Jurkat, Clone E6-1 (cell line): ENCODE measurements around the gene MS4A3. TPM values are rescaled to one million over a fixed set of nuclear protein-coding genes. Genes with fewer than 3 reads are reported as not detected.
"Not testable (repeated sequence)": the region's sequence is repeated elsewhere in the genome, so short reads cannot be mapped to it uniquely, and the experiment has no call there.

Experiments used
- DNase-seq: peaks from one replicate; pipeline ENCODE4 v3.0.0-alpha.2; 2011; ENCODE audit warnings: low read depth, low spot score
- H3K4me3 ChIP-seq: 2 replicates; pipeline ENCODE4 v1.5.1; 2011; ENCODE audit warnings: mild to moderate bottlenecking, low read length, control low read depth, moderate library complexity
- polyA plus RNA-seq: library from polyadenylated mRNA; unstranded; fragments of >200 nt; gene quantifications from one replicate; pipeline ENCODE4 v1.2.1, GENCODE V29; 2012; ENCODE audit warnings: missing spikeins; ENCODE audit not compliant: insufficient read length, insufficient read depth

MS4A3 gene
- polyA plus RNA-seq, result not detected

- DNase-seq, result no peak
- H3K4me3 ChIP-seq, result no peak within 1 kb of the TSS
These were observed at the start of gene MS4A3 for GRCh38 chr11:60056349-60056969. TSS of gene MS4A3 (plus strand) at chr11:60056665. CDS start at chr11:60061161, 4,496 bp downstream.

- H3K4me3 ChIP-seq, result no peak within 1 kb of the TSS
- no peak for DNase-seq
These were observed 39.6 kb upstream of the MS4A3 start, which contains the start of gene OOSP4B for GRCh38 chr11:60016881-60017280. TSS of gene OOSP4B (plus strand) at chr11:60017181.

- H3K4me3 ChIP-seq, result no peak overlapping the region
- no peak for DNase-seq
These were observed 38.4 kb upstream of the MS4A3 start for GRCh38 chr11:60018058-60018457.

GRCh38 chr11:60020376-60020775 lies 36.1 kb upstream of the MS4A3 start:
- not testable (repeated sequence) for H3K4me3 ChIP-seq, DNase-seq

- no peak overlapping the region for H3K4me3 ChIP-seq
These were observed 27.3 kb upstream of the MS4A3 start for GRCh38 chr11:60029015-60029632.

GRCh38 chr11:60040109-60040508 lies 16.4 kb upstream of the MS4A3 start, which contains the start of gene OOSP2:
TSS of gene OOSP2 (plus strand) at chr11:60040409. CDS start at chr11:60040460, 51 bp downstream.
- no peak within 1 kb of the TSS for H3K4me3 ChIP-seq
- DNase-seq, result no peak

More at GRCh38 chr11:60029015-60029632, 27.3 kb upstream of the MS4A3 start:
- DNase-seq, result no peak

- not testable (repeated sequence) for DNase-seq, H3K4me3 ChIP-seq
These were observed 6.0 kb upstream of the MS4A3 start for GRCh38 chr11:60050422-60050821.

- H3K4me3 ChIP-seq, result not testable (repeated sequence)
These were observed 5.6 kb upstream of the MS4A3 start for GRCh38 chr11:60050839-60051238.

GRCh38 chr11:60059052-60059451 lies 2.6 kb downstream of the MS4A3 start:
- no peak for DNase-seq

More at GRCh38 chr11:60050839-60051238, 5.6 kb upstream of the MS4A3 start:
- not testable (repeated sequence) for DNase-seq

GRCh38 chr11:60059521-60060240 lies 3.2 kb downstream of the MS4A3 start:
- no peak for DNase-seq
- H3K4me3 ChIP-seq, result no peak overlapping the region

More at GRCh38 chr11:60059052-60059451, 2.6 kb downstream of the MS4A3 start:
- H3K4me3 ChIP-seq, result no peak overlapping the region

- no peak for DNase-seq
- no peak overlapping the region for H3K4me3 ChIP-seq
These were observed 7.6 kb downstream of the MS4A3 start for GRCh38 chr11:60064111-60064510.

GRCh38 chr11:60065801-60066200 lies 9.3 kb downstream of the MS4A3 start:
- no peak overlapping the region for H3K4me3 ChIP-seq
- no peak for DNase-seq

GRCh38 chr11:60069450-60069849 lies 13.0 kb downstream of the MS4A3 start:
- no peak for DNase-seq
- H3K4me3 ChIP-seq, result no peak overlapping the region

- DNase-seq, H3K4me3 ChIP-seq: not testable (repeated sequence)
These were observed 15.2 kb downstream of the MS4A3 start for GRCh38 chr11:60071644-60072043.

- no peak overlapping the region for H3K4me3 ChIP-seq
- DNase-seq, result no peak
These were observed 20.9 kb downstream of the MS4A3 start for GRCh38 chr11:60077216-60077817.

- DNase-seq, result no peak
- H3K4me3 ChIP-seq, result no peak overlapping the region
These were observed 21.5 kb downstream of the MS4A3 start for GRCh38 chr11:60077981-60078380.

GRCh38 chr11:60078745-60079144 lies 22.3 kb downstream of the MS4A3 start:
- DNase-seq, result no peak
- H3K4me3 ChIP-seq, result no peak overlapping the region

GRCh38 chr11:60080535-60080934 lies 24.1 kb downstream of the MS4A3 start:
- no peak for DNase-seq
- no peak overlapping the region for H3K4me3 ChIP-seq

- no peak for DNase-seq
- H3K4me3 ChIP-seq, result no peak overlapping the region
These were observed 28.3 kb downstream of the MS4A3 start for GRCh38 chr11:60084631-60085273.
